Measurements from ENCODE around the gene POLN.

The POLN gene

DNA sequence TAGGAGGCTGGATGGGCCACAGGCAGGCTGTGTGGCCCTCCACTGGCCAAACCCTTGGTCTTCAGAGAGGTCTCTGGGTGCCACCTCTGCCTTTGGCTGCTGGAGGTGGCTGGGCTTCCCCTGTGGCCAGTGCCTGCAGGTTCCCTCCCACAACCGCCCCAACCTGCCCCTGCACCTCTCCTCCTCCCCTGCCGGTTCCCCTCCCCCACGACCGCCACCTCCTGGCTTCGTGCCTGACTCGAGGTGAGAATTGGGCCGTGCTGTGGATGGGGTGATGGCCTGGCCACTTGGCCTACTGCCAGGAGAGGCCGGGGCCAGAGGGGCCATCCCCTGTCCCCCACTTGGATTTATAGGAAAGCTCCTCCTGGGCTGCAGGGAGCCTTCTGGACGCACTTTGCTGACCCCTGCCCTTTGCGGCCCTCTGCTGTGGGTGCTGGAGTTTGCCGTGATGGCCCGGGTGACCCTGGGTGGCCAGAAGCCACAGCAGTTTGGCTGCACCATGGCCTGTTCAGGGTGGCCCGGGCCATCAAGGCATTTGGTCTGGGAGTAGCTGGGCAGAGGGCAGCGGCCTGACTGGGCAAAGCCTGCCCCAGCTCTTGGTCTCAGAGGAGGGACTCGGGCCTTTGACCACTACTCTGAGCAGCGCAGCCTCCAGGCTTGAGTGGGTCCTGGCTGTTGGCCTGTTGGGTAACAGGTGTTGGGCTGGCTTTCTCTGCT is 179.0 kb downstream of the POLN start:
- TF ChIP-seq, protein P1, sequence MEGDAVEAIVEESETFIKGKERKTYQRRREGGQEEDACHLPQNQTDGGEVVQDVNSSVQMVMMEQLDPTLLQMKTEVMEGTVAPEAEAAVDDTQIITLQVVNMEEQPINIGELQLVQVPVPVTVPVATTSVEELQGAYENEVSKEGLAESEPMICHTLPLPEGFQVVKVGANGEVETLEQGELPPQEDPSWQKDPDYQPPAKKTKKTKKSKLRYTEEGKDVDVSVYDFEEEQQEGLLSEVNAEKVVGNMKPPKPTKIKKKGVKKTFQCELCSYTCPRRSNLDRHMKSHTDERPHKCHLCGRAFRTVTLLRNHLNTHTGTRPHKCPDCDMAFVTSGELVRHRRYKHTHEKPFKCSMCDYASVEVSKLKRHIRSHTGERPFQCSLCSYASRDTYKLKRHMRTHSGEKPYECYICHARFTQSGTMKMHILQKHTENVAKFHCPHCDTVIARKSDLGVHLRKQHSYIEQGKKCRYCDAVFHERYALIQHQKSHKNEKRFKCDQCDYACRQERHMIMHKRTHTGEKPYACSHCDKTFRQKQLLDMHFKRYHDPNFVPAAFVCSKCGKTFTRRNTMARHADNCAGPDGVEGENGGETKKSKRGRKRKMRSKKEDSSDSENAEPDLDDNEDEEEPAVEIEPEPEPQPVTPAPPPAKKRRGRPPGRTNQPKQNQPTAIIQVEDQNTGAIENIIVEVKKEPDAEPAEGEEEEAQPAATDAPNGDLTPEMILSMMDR (IDR thresholded peaks at IDR 0.05; ENCODE audit: low read depth, low read length) = no peak
- no peak for DNase-seq (ENCODE audit: extremely low read depth, low read depth)

DNA sequence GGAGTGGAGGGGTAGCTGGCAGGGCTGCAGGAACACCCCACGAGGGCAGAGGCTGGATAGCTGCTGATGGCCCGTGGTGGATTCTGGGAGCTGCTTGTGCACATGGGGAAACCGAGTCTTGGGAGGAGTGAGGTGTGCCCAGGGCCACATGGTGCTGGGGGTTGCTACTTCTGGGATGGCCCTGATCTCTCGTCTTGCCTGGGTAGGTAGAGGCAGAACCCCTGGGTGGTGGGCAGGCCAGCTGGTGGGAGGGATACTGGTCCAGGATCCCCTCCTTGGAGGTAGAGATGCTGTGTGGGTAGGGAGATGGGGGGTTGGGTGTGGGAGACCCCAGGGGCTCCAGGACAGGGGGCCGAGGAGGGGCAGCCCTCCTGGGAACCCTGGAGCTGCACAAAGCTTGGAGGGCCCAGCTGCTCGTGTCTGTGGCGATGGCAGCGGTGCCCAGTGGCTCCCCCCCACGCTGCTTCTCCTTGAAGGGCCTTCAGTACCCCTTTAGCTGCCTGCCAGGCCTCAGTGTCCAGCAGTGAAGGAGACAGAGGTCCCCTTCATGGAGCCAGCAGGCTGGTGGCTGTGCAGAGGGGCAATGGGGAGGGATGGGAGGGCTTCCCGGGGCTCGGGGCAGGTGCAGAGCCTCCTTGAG is 179.6 kb downstream of the POLN start:
- TF ChIP-seq, protein P1 (IDR thresholded peaks at IDR 0.05; ENCODE audit: low read depth, low read length) = no peak
- DNase-seq (ENCODE audit: extremely low read depth, low read depth) = no peak

DNA sequence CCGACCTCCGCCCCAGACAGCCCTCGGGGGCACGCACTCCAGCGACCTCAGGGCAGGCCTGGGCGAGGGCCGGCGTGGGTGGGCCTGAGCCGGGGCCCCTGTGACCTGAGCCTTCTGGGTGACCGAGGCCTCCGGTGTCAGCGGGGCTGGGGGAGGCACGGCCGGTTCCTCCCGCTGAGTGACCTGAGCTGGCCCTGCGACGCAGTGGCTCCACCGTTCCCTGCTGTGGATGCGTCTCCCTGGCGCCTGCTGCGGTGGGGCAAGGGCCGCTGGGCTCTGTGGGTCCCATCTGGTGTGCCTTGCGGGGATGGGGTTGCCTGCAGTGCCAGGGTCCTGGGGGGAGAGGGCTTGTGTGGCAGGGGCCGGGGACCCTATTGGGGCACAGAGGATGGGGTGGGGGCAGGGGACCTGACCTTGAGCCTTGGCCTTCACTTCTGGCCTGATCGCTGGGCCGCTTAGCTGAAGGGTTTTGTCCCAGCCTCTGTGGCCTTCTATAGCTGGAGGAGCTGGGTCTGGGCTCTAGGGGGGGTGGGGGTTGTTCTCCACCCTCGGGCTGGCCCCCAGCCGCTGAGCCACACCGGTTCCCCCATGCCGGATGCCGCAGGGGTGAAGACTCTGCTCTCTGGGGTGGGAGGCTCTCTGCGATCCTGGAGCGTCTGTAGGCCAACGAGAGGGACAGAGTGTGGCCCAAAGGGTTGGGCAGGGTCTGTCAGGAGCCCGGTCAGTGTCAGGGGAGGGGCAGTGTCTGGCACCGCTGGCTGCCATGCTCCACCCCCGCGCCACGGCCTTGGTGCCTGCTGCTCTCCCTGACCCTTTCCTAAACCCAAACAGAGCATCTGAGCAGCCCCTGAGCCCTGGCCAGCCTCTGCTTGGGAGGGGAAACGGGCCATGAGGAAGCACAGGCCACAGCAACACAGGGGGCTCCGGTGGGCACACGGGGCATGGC is 180.5 kb downstream of the POLN start:
- TF ChIP-seq, protein P1 (IDR thresholded peaks at IDR 0.05; ENCODE audit: low read depth, low read length) = no peak
- no peak for DNase-seq (ENCODE audit: extremely low read depth, low read depth)

DNA sequence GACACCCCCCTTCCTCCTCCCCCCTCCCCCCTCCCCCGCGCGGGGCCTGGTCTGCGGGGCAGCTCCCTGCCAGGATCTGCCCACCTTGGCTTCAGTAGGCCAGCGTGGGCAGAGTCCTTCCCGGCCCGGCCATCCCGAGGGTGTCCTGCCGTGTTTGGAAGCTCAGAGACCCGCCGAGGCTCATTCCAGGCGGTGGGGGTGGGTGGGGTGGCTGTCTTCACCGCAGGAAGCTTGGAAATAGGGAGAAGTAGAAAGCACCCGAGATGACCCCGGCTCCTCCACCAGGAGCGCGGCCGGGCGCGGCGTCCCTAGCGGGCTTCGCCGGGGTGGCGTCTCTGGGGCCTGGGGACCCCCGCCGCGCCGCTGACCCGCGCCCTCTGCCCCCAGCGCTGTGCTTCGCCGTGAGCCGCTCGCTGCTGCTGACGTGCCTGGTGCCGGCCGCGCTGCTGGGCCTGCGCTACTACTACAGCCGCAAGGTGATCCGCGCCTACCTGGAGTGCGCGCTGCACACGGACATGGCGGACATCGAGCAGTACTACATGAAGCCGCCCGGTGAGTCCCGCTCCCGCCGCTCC is 181.2 kb downstream of the POLN start:
- DNase-seq (ENCODE audit: extremely low read depth, low read depth) = no peak
- TF ChIP-seq, protein P1 (IDR thresholded peaks at IDR 0.05; ENCODE audit: low read depth, low read length) = no peak

DNA sequence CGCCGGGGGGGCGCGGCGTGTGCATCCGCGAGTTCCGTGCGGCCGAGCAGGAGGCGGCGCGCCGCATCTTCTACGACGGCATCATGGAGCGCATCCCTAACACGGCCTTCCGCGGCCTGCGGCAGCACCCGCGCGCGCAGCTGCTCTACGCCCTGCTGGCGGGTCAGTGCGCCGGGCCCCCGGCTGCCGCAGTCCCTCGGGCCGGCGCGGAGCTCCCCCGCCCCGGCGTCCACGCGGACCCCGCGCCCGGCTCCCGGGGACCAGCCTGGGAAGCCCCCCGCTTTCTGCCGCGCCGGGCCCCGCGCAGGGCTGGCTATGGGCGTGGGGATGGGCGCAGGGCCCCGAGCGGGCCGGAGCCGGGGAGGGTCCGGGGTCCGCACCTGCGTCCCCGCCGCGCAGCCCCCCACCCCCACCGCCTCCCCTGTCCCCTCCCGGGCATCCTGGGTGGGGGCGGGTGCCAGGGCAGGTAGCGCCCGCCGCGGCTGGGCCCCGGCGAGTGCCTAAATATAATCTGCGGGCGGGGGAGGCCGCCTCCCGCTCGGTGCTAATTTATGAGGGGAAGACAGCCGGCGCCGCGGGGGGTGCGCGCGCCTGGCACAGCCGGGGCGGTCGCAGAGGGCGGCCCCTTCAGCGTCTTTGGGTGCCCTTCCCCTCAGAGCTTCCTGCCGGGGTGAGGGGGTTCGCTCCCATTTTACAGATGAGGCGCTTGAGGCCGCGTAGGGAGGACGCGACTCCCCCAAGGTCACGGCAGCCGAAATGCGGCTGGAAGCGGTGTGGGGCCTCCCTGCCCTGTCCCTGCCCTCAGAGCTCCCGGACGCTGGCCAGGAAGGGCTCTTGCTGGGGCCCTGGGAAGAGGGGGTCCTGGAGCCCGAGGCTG is 182.0 kb downstream of the POLN start:
- no peak for DNase-seq (ENCODE audit: extremely low read depth, low read depth)
- TF ChIP-seq, protein P1 (IDR thresholded peaks at IDR 0.05; ENCODE audit: low read depth, low read length) = no peak

DNA sequence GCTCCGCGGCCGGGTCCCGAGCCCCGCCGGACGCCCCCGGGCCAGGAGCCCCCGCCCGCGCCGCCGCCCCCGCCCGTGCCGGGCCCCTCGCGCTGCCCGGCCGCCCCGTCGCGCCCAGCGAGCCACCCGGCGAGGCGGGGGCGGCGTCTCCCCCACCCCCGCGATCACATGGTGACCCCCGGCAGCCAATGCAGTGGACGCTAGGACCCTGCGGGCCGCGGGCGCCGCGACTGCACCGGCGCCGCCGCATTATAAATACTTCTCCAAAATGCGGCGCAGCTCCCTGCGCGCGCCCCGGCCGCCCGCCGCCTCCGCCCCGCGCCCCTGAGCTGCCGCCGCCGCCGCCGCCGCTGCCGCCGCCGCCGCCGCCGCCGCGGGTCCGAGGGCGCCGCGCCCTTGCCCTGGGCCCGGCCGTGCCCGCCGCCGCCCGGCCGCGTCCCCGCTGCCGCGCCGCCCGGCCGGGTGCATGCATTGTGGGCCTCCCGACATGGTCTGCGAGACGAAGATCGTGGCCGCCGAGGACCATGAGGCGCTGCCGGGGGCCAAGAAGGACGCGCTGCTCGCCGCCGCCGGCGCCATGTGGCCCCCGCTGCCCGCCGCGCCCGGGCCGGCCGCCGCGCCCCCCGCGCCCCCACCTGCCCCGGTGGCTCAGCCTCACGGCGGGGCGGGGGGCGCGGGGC is 182.7 kb downstream of the POLN start, which contains the start of gene NAT8L:
TSS of gene NAT8L (plus strand) at position 282 of the 680 bp plus-strand sequence. CDS start at position 467, 185 bp downstream.
- DNase-seq (ENCODE audit: extremely low read depth, low read depth) = no peak
- TF ChIP-seq, protein P1 (IDR thresholded peaks at IDR 0.05; ENCODE audit: low read depth, low read length) = no peak
